Activated T-cell treated with anti-CD3 and anti-CD28 coated beads for 24 hours (primary cell): ENCODE data around the gene ASXL2.
"Not testable (repeated sequence)": the region's sequence is repeated elsewhere in the genome, so short reads cannot be mapped to it uniquely, and the experiment has no call there.

Experiments used
- DNase-seq: peaks from one replicate; pipeline ENCODE4 v3.0.0-alpha.2; 2020; ENCODE audit warnings: low read depth

The ASXL2 gene

GRCh38 chr2:25832897-25833296 is 45.4 kb downstream of the ASXL2 start:
- DNase-seq = no peak

GRCh38 chr2:25831746-25832449 is 46.4 kb downstream of the ASXL2 start:
- DNase-seq = no peak

GRCh38 chr2:25829828-25830227 is 48.5 kb downstream of the ASXL2 start:
- no peak for DNase-seq

GRCh38 chr2:25829377-25829704 is 48.9 kb downstream of the ASXL2 start:
- DNase-seq = no peak

GRCh38 chr2:25828532-25829376 is 49.5 kb downstream of the ASXL2 start:
- not testable (repeated sequence) for DNase-seq

GRCh38 chr2:25825238-25825637 is 53.0 kb downstream of the ASXL2 start:
- DNase-seq = peak; percentile 38

- DNase-seq = no peak
Measured at GRCh38 chr2:25824718-25825117, 53.6 kb downstream of the ASXL2 start.

GRCh38 chr2:25824216-25824615 is 54.1 kb downstream of the ASXL2 start:
- DNase-seq = no peak

- DNase-seq = peak; percentile 42
Measured at GRCh38 chr2:25822190-25823117, 55.8 kb downstream of the ASXL2 start.

GRCh38 chr2:25821225-25822056 is 56.8 kb downstream of the ASXL2 start:
- no peak for DNase-seq

GRCh38 chr2:25819597-25820039 is 58.7 kb downstream of the ASXL2 start:
- no peak for DNase-seq

- DNase-seq = no peak
Measured at GRCh38 chr2:25817630-25818029, 60.7 kb downstream of the ASXL2 start.

- no peak for DNase-seq
Measured at GRCh38 chr2:25817006-25817405, 61.3 kb downstream of the ASXL2 start.

- DNase-seq = no peak
Measured at GRCh38 chr2:25816249-25816648, 62.0 kb downstream of the ASXL2 start.

- no peak for DNase-seq
Measured at GRCh38 chr2:25814681-25815080, 63.6 kb downstream of the ASXL2 start.

GRCh38 chr2:25810428-25810827 is 67.9 kb downstream of the ASXL2 start:
- no peak for DNase-seq

- DNase-seq = no peak
Measured at GRCh38 chr2:25809646-25810045, 68.6 kb downstream of the ASXL2 start.

- DNase-seq = no peak
Measured at GRCh38 chr2:25808006-25808383, 70.3 kb downstream of the ASXL2 start.

GRCh38 chr2:25806941-25807340 is 71.3 kb downstream of the ASXL2 start:
- DNase-seq = no peak

GRCh38 chr2:25805987-25806386 is 72.3 kb downstream of the ASXL2 start:
- DNase-seq = no peak

- DNase-seq = no peak
Measured at GRCh38 chr2:25804338-25804737, 73.9 kb downstream of the ASXL2 start.

GRCh38 chr2:25799301-25799700 is 79.0 kb downstream of the ASXL2 start:
- no peak for DNase-seq
